HG03565 (cell line): Measurements from ENCODE around the gene SPDYE6.
"Not testable (repeated sequence)": the region's sequence is repeated elsewhere in the genome, so short reads cannot be mapped to it uniquely, and the experiment has no call there.

ENCODE experiments used
- ATAC-seq: cut with Tn5 transposase; IDR thresholded peaks from one replicate; pipeline ENCODE4 v1.9.1; 2021; ENCODE audit warnings: mild to moderate bottlenecking, moderate library complexity; ENCODE audit not compliant: unreplicated experiment

SPDYE6 gene

DNA sequence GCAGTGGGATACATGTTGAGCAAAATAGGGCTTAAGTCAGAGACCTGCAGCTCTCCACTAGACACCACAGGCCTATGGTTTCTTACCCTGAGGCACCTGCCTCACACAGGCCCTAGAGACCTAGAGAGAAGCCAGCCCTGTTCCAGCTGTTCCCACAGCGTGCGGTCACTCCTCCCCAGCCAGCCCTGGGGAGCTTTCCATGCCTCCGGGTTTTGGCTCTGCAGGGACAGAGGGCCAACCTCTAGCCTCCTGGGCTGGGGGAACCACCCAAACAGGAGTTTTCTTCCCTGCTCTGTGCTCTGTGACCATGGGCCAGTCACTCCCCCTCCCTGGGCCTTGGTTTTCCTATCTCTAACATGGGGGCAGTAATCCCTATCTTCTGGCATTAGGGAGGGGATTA, 36.6 kb downstream of the SPDYE6 start:
- ATAC-seq: no peak

- no peak for ATAC-seq
Observed at GRCh38 chr7:102318482-102318971, 37.7 kb downstream of the SPDYE6 start.

- ATAC-seq: no peak
Observed at GRCh38 chr7:102317231-102318059, 38.8 kb downstream of the SPDYE6 start.

DNA sequence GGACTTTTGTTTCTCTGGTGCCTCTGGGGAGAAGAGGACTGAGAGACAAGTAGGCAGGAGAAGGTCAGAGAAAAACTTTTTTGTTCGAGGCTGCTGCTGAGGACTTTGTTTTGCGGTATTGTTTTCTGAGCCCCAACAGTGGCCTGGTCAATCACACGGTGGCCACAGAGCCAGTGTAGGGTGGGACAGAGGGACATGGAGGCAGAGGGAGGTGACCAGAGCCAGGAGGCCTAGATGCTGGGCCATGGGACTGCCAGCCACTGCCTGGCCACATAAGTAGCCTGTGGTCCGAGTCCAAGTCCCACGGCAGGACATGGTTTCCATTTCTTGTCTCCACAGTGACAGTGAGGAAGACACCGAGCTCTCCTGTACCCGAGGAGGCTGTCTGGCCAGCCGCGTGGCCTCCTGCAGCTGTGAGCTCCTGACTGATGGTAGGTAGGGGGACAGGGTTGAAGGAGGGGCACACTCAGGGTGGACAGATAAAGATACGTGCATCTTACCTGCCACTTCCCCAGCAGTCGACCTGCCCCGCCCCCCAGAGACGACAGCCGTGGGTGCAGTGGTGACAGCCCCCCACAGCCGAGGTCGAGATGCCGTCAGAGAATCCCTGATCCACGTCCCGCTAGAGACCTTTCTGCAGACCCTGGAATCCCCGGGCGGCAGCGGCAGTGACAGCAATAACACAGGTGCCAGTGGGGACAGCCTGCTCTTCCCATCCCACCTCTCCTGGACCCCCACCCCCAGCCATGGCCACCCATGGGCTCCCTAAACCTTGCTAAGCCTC, 42.1 kb downstream of the SPDYE6 start:
- ATAC-seq: no peak

DNA sequence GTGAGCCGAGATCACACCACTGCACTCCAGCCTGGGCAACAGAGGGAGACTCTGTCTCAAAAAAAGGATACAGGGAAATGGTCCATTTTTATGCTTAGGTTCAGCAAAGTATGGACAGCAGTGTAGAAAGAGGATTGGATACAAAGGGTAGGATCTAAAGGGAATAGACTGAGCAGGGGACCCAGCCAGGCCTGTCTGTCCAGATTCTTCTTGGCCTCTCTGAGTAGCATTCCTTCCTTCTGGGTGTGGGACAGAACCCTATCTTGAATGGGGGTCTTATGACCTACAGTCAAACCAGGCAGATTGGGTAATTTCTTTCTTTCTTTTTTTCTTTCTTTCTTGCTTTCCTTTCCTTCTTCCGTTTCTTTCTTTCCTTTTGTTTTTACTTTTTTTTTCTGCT, 43.9 kb downstream of the SPDYE6 start:
- no peak for ATAC-seq

DNA sequence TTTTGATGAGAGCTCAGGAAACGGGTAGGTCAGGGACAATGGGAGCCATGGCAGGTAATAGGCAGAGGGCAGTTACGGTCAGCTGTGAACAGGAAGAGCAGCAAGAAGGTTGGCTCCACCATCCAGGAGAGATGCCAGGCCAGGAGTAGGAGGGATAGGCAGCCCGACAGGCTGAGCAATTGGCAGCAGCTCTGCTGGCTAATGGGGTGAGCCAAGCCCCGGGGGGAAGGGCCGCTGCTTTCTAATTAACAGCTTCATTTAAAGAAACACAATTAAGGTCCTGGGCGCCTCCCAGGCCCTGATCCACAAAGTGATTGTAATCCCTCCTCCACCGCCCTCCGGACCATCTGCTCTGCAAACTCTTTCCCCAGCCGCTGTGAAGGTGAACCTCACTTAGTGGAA, 45.8 kb downstream of the SPDYE6 start:
- no peak for ATAC-seq

DNA sequence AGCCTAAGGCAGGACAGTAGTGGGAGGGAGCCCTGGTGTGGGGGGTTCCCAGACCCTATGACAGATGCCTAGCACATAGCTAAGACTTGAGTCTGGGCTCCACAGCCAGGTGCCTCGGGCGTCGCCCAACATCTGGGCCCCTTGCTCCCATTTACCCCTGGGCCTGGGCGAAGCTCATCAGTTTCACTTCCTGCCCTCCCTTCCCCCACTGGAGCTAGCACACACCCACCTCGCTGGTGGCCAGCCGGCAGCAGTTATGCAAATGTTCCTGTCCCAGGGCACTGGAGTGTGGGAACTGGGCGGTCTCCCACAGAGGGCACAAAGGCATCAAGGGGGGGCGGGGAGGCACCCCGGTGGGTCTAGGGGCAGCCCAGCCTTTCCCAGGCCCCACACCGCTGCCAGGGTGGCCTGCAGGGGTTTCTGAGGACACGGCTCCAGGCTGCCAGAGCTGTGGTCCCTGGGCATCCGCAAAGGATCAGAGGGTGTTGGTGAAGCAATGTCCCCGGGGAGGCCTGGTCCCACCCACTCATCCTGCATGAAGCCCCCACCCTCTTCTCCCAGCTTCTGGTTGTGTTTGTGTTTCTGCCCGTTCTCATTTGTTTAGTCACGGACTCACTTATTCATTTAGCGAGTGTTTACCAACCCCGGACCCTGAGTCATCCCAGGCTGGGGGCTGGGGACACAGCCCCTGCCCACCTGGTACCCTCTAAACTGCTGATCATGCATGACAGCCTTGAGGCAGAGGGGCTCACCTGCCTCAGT, 49.1 kb downstream of the SPDYE6 start:
- peak; percentile 55 for ATAC-seq

DNA sequence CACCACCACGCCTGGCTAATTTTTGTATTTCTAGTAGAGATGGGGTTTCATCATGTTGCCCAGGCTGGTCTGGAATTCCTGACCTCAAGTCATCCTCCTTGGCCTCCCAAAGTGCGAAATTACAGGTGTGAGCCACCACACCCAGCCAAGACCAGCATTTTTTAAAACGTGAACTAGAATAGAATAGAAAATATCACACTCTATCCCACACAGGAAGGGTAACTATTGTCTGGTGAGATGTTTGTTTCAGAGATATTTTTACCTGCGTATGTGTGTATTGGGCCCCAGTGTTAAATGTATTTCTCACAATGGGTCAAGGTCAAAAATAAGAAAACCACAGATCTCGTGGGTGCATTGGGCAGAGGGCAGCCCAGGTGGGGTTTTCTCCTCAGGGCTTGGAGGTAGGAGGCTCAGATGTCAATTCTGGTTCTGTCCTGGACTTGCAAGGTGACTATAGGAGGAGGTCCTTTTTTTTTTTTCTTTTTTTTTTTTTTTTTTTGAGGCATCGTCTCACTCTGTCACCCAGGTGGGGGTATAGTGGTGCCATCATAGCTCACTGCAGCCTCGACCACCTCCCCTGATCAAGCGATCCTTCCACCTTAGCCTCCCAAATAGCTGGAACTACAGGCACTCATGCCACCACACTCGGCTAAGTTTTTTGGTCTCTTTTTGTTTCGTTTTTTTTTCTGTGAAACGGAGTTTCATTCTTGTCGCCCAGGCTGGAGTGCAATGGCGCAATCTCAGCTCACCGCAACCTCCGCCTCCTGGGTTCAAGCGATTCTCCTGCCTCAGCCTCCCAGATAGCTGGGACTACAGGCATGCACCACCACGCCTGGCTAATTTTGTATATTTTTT, 50.6 kb downstream of the SPDYE6 start:
- peak; percentile 39 for ATAC-seq

GRCh38 chr7:102304668-102305067, 51.6 kb downstream of the SPDYE6 start:
- no peak for ATAC-seq

GRCh38 chr7:102303669-102304422, 52.4 kb downstream of the SPDYE6 start:
- no peak for ATAC-seq

DNA sequence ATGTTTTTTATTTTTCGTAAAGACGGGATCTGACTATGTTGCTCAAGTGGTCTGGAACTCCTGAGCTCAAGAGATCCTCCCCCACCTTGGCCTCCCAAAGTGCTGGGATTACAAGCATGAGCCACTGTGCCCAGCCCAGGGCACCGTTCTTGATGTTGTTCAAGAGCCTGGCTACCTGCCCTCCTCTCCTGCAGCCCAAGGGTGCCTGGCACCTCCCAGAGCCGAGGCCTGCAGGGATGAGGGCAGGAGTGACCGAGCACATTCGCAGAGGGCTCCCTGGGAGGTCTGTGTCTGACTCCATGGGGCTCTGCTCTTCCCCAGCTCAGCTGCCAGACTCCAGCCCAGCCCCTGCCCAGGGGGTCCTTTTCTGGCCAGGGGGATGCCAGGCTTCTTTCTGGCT, 54.2 kb downstream of the SPDYE6 start:
- ATAC-seq: no peak

DNA sequence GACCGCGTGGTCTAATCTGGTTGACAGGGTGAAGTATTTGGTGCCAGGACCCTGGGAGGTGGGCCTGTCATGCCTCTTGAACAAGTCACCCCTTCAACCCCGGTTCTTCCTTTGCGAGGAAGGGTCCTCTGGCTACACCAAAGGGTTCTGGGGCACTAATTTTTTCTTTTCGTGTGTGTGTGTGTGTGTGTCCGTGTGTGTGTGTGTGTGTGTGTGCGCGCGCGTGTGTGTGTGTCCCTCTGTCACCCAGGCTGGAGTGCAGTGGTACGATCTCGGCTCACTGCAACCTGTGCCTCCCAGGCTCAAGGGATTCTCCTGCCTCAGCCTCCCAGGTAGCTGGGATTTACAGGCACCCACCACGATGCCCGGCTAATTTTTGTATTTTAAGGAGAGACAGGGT, 54.9 kb downstream of the SPDYE6 start:
- not testable (repeated sequence) for ATAC-seq

- no peak for ATAC-seq
Observed at GRCh38 chr7:102300643-102301221, 55.5 kb downstream of the SPDYE6 start.

DNA sequence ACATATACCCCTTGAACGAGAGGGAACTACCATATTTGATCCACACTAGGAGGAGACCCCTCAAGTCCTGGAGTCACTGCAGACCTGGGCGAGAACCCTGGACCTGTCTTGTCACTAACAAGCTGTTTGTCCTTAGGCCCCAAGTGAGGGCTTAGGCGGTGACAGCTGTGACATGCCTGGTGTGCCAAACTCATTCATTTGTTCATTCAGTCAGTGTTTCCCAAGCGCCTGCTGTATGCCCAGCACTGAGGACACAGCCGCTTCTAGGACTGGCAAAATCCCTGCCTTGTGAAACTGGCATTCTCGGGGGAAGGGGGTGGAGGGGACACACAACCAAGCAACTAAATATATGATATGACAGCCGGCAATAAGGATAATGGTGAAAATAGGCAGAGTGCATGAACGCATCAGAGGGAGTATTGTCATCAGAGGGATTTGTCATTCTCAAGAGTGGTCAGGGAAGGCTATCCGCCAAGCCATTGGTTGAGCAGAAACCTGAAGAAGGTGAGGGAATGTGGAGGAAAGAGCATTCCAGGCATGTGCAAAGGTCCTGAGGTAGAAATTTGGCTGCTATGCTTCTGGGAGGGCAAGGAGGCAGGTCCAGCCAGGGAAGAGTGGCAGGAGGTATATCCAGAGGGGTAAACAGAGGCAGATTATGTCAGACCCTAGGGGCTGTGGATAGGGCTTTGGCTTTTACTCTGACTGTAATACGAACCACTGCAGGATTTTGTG, 58.6 kb downstream of the SPDYE6 start:
- no peak for ATAC-seq

DNA sequence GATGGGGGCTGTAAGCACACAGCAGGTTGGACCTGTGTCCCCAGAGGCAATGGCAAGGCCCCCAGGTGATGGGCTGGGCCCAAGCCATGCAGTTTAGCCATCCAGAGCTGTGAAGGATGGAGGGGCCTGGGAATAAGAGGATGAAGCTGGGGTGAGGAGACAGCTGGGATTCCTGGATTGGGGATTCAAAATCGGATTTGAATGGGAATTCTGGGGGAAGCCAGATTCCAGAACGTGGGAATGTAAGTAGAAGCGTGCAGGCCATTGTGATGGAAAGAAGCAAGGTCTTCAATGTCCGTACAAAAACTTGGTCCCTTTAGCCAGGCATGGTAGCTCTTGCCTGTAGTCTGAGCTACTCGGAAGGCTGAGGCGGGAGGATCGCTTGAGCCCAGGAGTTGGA, 59.7 kb downstream of the SPDYE6 start:
- ATAC-seq: no peak

GRCh38 chr7:102296179-102296438, 60.1 kb downstream of the SPDYE6 start:
- ATAC-seq: no peak
